Panc1 (cell line): Measurements from ENCODE around the gene MKKS. TPM values are rescaled to one million over a fixed set of nuclear protein-coding genes. Genes with fewer than 3 reads are reported as not detected.

Experiments used
- ATAC-seq: fragments of 200-7000 bp; cut with Tn5 transposase; 2 replicates; pipeline ENCODE4 v1.9.1; 2020; ENCODE audit warnings: mild to moderate bottlenecking, moderate library complexity
- BruUV-seq: library from RNA; stranded (reverse); fragments of 400-500 nt; replicated peaks from 2 replicates; lab custom pipeline; 2021; lab: Mats Ljungman, UMichigan
- CTCF ChIA-PET: fragments of 300-600 bp; sonication (Branson Sonifier 250); formaldehyde crosslinking; loops from one replicate; lab custom pipeline; 2022; ENCODE audit warnings: antibody characterized with exemption; lab: Charles Lee
- POLR2A ChIA-PET: fragments of 300-600 bp; sonication (Branson Sonifier 250); formaldehyde crosslinking; loops from one replicate; lab custom pipeline; 2022; ENCODE audit warnings: antibody characterized with exemption; lab: Charles Lee
- DNase-seq: peaks from one replicate; pipeline ENCODE4 v3.0.0-alpha.2; 2010; ENCODE audit warnings: low read depth, low spot score
- H3K27ac ChIP-seq: 2 replicates; pipeline ENCODE4 v1.5.1; 2011; ENCODE audit warnings: mild to moderate bottlenecking, low read length, inconsistent platforms
- H3K27me3 ChIP-seq: fragments of 200-500 bp; sonication (Bioruptor generic); 2 replicates; pipeline ENCODE4 v1.6.0; 2014; ENCODE audit warnings: low read length, inconsistent platforms; ENCODE audit not compliant: control insufficient read depth, insufficient read depth
- H3K36me3 ChIP-seq: fragments of 200-500 bp; sonication (Bioruptor generic); 2 replicates; pipeline ENCODE4 v1.5.1; 2014; ENCODE audit warnings: inconsistent platforms, mild to moderate bottlenecking, low read length, moderate library complexity; ENCODE audit not compliant: control insufficient read depth, insufficient read depth
- H3K4me1 ChIP-seq: 2 replicates; pipeline ENCODE4 v1.5.1; 2011; ENCODE audit warnings: inconsistent platforms, mild to moderate bottlenecking, low read length, moderate library complexity; ENCODE audit not compliant: control insufficient read depth, insufficient read depth
- H3K4me3 ChIP-seq, 2 experiments: 2 replicates each; pipeline ENCODE4 v1.5.1; 2011 to 2012; ENCODE audit warnings: low read depth in 2 of 2, low read length in 2 of 2, mild to moderate bottlenecking in 2 of 2, inconsistent platforms in 1 of 2, moderate library complexity in 1 of 2
- H3K9me3 ChIP-seq: fragments of 200-500 bp; sonication (Bioruptor generic); 2 replicates; pipeline ENCODE4 v1.5.1; 2014; ENCODE audit warnings: low read depth, mild to moderate bottlenecking, inconsistent platforms, low read length, moderate library complexity; ENCODE audit not compliant: control insufficient read depth, insufficient read depth
- CTCF ChIP-seq: fragments of 450-650 bp; IDR thresholded peaks from 2 replicates; pipeline ENCODE4 v1.5.1; 2017; ENCODE audit warnings: mild to moderate bottlenecking
- POLR2AphosphoS5 ChIP-seq: IDR thresholded peaks from 2 replicates; pipeline ENCODE4 v1.6.1; 2012; ENCODE audit warnings: mild to moderate bottlenecking, low read depth, low read length, moderate library complexity
- REST ChIP-seq, 2 experiments: IDR thresholded peaks; 2 replicates each; pipeline ENCODE4 v1.6.1; 2011 to 2012; ENCODE audit warnings: low read depth in 2 of 2, control low read depth in 1 of 2, low read length in 1 of 2, mild to moderate bottlenecking in 1 of 2, moderate library complexity in 1 of 2; ENCODE audit not compliant: insufficient read depth in 1 of 2
- SIN3A ChIP-seq: IDR thresholded peaks from 2 replicates; pipeline ENCODE4 v1.6.1; 2012; ENCODE audit warnings: low read depth, mild to moderate bottlenecking, low read length, moderate library complexity, borderline replicate concordance; ENCODE audit not compliant: insufficient read depth
- TCF7L2 ChIP-seq: IDR thresholded peaks from 2 replicates; pipeline ENCODE4 v1.6.1; 2011; ENCODE audit warnings: mild to moderate bottlenecking, low read depth, low read length, inconsistent platforms
- in situ Hi-C: cut with HindIII; loops from 2 replicates; pipeline ENCODE4 v1.10.0; 2016; ENCODE audit warnings: low sequenced_read_pairs, low pct_unique_long_range_greater_than_20kb
- intact Hi-C: fragments of 100-400 bp; cut with micrococcal nuclease; formaldehyde crosslinking; loops from one replicate; pipeline ENCODE4 v1.10.0; 2022; ENCODE audit not compliant: unreplicated experiment
- total RNA-seq: library from RNA; stranded (reverse); gene quantifications from one replicate; pipeline ENCODE4 v1.2.1, GENCODE V29; 2021; ENCODE audit not compliant: unreplicated experiment

MKKS gene
- total RNA-seq, 1 experiment from 2014 or later: 15.6 TPM

GRCh38 chr20:10404023-10404628, 29.9 kb downstream of the MKKS start:
- no peaks in the 10 kb centered on the region for H3K4me1 ChIP-seq
- no peaks in the 10 kb centered on the region for H3K27me3 ChIP-seq
- DNase-seq: no peak
- TF ChIP-seq TCF7L2 (no peak), SIN3A (no peak)
- BruUV-seq: no TSS peak
- H3K27ac ChIP-seq: no peak overlapping the region
- CTCF ChIA-PET: no interaction called here
- no peaks in the 10 kb centered on the region for H3K9me3 ChIP-seq
- POLR2A ChIA-PET: no interaction called here
- 0 out of 2 replicates have a peak, but pooled peaks cover 8% of the 10 kb centered on the region for H3K36me3 ChIP-seq
- no peak overlapping the region for H3K4me3 ChIP-seq
- ATAC-seq: no peak
- in situ Hi-C loops (no loop called here), intact Hi-C loops (no loop called here)

GRCh38 chr20:10402938-10403608, 30.9 kb downstream of the MKKS start:
- DNase-seq (no peak), ATAC-seq (no peak)
- Histone ChIP-seq H3K27me3 (no peaks in the 10 kb centered on the region), H3K36me3 (0 out of 2 replicates have a peak, but pooled peaks cover 8% of the 10 kb centered on the region), H3K4me3 (no peak overlapping the region), H3K4me1 (no peaks in the 10 kb centered on the region), H3K9me3 (no peaks in the 10 kb centered on the region), H3K27ac (no peak overlapping the region)
- ChIA-PET POLR2A (no interaction called here), CTCF (no interaction called here)
- in situ Hi-C loops: no loop called here
- intact Hi-C loops: no loop called here
- BruUV-seq: no TSS peak
- TF ChIP-seq CTCF: no peak
- TF ChIP-seq REST (IDR thresholded peaks at IDR 0.05; ENCODE audit: insufficient read depth in 1 of 2, low read depth in 2 of 2, low read length in 1 of 2): no peak
- TF ChIP-seq POLR2AphosphoS5: no peak
- TF ChIP-seq TCF7L2: no peak
- TF ChIP-seq SIN3A: no peak
